ENCODE measurements around the gene TP53TG5.

Gene TP53TG5

DNA sequence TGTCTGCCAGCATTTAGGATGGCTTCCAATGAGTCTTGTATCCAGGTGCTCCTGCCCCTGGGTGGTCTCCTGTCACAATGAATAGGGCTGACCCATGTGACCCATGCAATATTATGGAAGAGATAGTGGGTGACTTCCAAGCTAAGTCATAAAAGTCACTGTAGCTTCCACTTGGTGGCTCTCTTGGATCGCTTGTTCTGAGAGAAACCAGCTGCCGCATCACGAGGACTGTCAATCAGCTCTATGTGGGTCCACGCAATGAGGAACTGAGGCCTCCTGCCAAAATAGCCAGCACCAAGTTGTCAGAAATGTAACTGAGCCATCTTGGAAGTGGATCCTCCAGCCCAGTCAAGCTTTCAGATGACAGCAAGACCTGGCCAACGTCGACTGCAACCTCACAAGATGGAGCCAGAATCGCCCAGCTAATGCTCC, 55.2 kb downstream of the TP53TG5 start:
- DNase-seq = no peak

All from central memory CD4-positive, alpha-beta T cell (primary cell).